Measurements from ENCODE around the gene CASP4. TPM values are rescaled to one million over a fixed set of nuclear protein-coding genes. Genes with fewer than 3 reads are reported as not detected.
"Not testable (repeated sequence)": the region's sequence is repeated elsewhere in the genome, so short reads cannot be mapped to it uniquely, and the experiment has no call there.

Gene CASP4
- total and polyA plus RNA-seq, 4 donors = 15.5 to 39.0 (median 22.7) TPM

- no peak overlapping the region for H3K27ac ChIP-seq (ENCODE audit: low read depth in 1 of 2, low read length in 2 of 2)
- H3K36me3 ChIP-seq (ENCODE audit: control insufficient read depth in 4 of 4, insufficient read depth in 3 of 4, low read depth in 1 of 4, low read length in 3 of 4) = peaks cover 0 to 45% (median 23%) of the 10 kb centered on the region in 4 donors
- no peaks in the 10 kb centered on the region for H3K9me3 ChIP-seq (ENCODE audit: control insufficient read depth in 4 of 4, low read length in 3 of 4)
- H3K4me3 ChIP-seq (ENCODE audit: low read depth in 1 of 3, low read length in 3 of 3) = no peak overlapping the region
- peaks cover 0 to 8% (median 4%) of the 10 kb centered on the region in 4 donors for H3K4me1 ChIP-seq (ENCODE audit: control insufficient read depth in 4 of 4, insufficient read depth in 4 of 4, low read length in 3 of 4)
- DNase-seq (ENCODE audit: low spot score) = no peak
- 20% methylated on average over 2 of the region's 2 CpGs for WGBS
- no peaks in the 10 kb centered on the region for H3K27me3 ChIP-seq (ENCODE audit: control insufficient read depth in 4 of 4, insufficient read depth in 4 of 4, low read length in 3 of 4)
- no peak for TF ChIP-seq MAX (IDR thresholded peaks at IDR 0.05)
- no peak for TF ChIP-seq HNF4A (conservative IDR thresholded peaks at IDR 0.05)
- TF ChIP-seq REST (IDR thresholded peaks at IDR 0.05) = no peak
- no peak for TF ChIP-seq RXRA (IDR thresholded peaks at IDR 0.05)
- no peak for TF ChIP-seq RAD21 (IDR thresholded peaks at IDR 0.05)
- no peak for TF ChIP-seq ZBTB33 (IDR thresholded peaks at IDR 0.05)
- TF ChIP-seq, protein P1, sequence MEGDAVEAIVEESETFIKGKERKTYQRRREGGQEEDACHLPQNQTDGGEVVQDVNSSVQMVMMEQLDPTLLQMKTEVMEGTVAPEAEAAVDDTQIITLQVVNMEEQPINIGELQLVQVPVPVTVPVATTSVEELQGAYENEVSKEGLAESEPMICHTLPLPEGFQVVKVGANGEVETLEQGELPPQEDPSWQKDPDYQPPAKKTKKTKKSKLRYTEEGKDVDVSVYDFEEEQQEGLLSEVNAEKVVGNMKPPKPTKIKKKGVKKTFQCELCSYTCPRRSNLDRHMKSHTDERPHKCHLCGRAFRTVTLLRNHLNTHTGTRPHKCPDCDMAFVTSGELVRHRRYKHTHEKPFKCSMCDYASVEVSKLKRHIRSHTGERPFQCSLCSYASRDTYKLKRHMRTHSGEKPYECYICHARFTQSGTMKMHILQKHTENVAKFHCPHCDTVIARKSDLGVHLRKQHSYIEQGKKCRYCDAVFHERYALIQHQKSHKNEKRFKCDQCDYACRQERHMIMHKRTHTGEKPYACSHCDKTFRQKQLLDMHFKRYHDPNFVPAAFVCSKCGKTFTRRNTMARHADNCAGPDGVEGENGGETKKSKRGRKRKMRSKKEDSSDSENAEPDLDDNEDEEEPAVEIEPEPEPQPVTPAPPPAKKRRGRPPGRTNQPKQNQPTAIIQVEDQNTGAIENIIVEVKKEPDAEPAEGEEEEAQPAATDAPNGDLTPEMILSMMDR (IDR thresholded peaks at IDR 0.05; ENCODE audit: low read depth, low read length, missing input control) = no peak
- TF ChIP-seq SP1 (IDR thresholded peaks at IDR 0.05) = no peak
- H3K9ac ChIP-seq (ENCODE audit: low read depth in 1 of 2, low read length in 2 of 2) = no peak overlapping the region
Measured at GRCh38 chr11:104943561-104943960, 24.8 kb downstream of the CASP4 start.

DNA sequence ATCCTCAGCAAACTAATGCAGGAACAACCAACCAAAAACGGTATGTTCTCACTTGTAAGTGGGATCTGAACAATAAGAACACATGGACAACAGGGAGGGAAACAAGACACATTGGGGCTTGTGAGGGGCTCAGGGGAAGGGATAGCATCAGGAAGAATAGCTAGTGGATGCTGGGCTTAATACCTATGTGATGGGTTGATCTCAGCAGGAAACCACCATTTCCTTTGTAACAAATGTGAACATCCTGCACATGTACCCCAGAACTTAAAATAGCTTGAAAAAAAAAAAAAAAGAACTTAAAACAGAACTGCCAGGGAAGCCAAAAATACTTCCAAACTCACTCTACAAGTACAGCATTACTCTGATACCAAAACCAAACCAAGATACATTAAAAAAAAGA lies 33.8 kb downstream of the CASP4 start:
- Histone ChIP-seq H3K27ac (ENCODE audit: low read depth in 1 of 2, low read length in 2 of 2) (no peak overlapping the region), H3K4me3 (ENCODE audit: low read depth in 1 of 3, low read length in 3 of 3) (no peak overlapping the region), H3K9ac (ENCODE audit: low read depth in 1 of 2, low read length in 2 of 2) (no peak overlapping the region), H3K4me1 (ENCODE audit: control insufficient read depth in 4 of 4, insufficient read depth in 4 of 4, low read length in 3 of 4) (no peaks in the 10 kb centered on the region), H3K36me3 (ENCODE audit: control insufficient read depth in 4 of 4, insufficient read depth in 3 of 4, low read depth in 1 of 4, low read length in 3 of 4) (no peaks in the 10 kb centered on the region), H3K27me3 (ENCODE audit: control insufficient read depth in 4 of 4, insufficient read depth in 4 of 4, low read length in 3 of 4) (no peaks in the 10 kb centered on the region), H3K9me3 (ENCODE audit: control insufficient read depth in 4 of 4, low read length in 3 of 4) (no peaks in the 10 kb centered on the region)
- WGBS = 50% methylated on average over 1 of the region's 1 CpG
- TF ChIP-seq NR2F2 (IDR thresholded peaks at IDR 0.05) (no peak), SP1 (IDR thresholded peaks at IDR 0.05) (no peak), RAD21 (IDR thresholded peaks at IDR 0.05) (no peak), JUND (IDR thresholded peaks at IDR 0.05) (no peak), MAX (IDR thresholded peaks at IDR 0.05) (no peak), YY1 (IDR thresholded peaks at IDR 0.05) (no peak), FOXA2 (IDR thresholded peaks at IDR 0.05) (no peak), EGR1 (IDR thresholded peaks at IDR 0.05; ENCODE audit: low read depth in 2 of 2) (no peak)
- TF ChIP-seq, protein P1 (IDR thresholded peaks at IDR 0.05; ENCODE audit: low read depth, low read length, missing input control) = no peak
- DNase-seq (ENCODE audit: low spot score) = no peak

DNA sequence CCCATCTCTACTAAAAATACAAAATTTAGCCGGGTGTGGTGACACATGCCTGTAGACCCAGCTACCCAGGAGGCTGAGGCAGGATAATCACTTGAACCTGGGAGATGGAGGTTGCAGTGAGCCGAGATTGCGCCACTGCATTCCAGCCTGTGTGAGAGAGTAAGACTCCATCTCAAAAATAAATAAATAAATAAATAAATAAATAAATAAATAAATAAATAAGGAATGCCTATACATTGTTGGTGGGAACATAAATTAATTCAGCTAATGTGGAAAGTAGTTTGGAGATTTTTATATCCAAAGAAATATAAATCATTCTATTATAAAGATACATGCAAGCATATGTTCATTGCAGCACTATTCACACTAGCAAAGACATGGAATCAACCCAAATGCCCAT lies 34.3 kb downstream of the CASP4 start:
- H3K9ac ChIP-seq (ENCODE audit: low read depth in 1 of 2, low read length in 2 of 2); H3K27me3 ChIP-seq (ENCODE audit: control insufficient read depth in 4 of 4, insufficient read depth in 4 of 4, low read length in 3 of 4); H3K9me3 ChIP-seq (ENCODE audit: control insufficient read depth in 4 of 4, low read length in 3 of 4); DNase-seq (ENCODE audit: low spot score); H3K36me3 ChIP-seq (ENCODE audit: control insufficient read depth in 4 of 4, insufficient read depth in 3 of 4, low read depth in 1 of 4, low read length in 3 of 4); H3K4me3 ChIP-seq (ENCODE audit: low read depth in 1 of 3, low read length in 3 of 3); H3K4me1 ChIP-seq (ENCODE audit: control insufficient read depth in 4 of 4, insufficient read depth in 4 of 4, low read length in 3 of 4); H3K27ac ChIP-seq (ENCODE audit: low read depth in 1 of 2, low read length in 2 of 2): not testable (repeated sequence)
- 90% methylated on average over 3 of the region's 3 CpGs for whole genome bisulfite sequencing
